GM19099 (cell line): ENCODE results near the gene GFPT2.

Experiments used
- POLR2A ChIP-seq: IDR thresholded peaks from 3 replicates; pipeline ENCODE4 v1.6.1; 2011; ENCODE audit warnings: low read depth; ENCODE audit not compliant: insufficient read length; ENCODE audit errors: extremely low read depth

Gene GFPT2

DNA sequence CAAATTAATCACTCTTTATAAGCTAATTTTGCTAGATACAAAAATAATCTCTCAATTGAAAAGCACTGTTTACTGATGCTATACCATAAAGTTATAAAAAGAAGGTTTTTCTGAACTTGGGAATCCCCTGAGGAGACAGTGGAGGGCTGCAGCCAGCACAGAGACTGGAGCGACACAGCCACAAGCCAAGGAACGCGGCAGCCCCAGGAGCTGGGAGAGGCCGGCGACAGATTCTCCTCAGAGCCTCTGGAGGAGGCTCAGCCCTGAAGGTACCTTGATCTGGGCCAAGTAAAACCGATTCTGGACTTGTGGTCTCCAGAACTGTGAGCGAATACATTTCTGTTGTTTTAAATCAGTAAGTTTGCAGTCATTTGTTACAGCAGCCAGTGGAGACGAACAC, 3.7 kb downstream of the GFPT2 start:
- no peak for TF ChIP-seq POLR2A

DNA sequence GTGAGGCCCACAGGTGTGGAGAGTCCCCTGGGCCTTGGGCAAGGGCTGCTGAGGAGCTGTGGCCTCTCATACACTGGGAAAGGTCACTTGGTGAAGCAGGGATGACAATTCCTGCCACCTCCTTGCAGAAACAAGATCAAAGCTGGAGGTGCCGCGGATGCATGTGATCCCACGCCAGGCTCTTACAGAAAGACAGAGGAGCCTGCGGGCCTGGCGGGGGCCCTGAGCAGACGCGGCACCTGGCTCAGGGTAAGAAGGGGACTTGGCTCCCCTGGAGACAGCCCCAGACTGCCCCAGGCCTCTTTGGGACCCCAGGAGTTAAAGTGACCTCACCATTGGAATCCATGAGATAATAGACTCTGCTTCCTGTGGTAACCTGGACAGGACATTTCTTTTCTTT, 4.8 kb downstream of the GFPT2 start:
- TF ChIP-seq POLR2A: no peak

DNA sequence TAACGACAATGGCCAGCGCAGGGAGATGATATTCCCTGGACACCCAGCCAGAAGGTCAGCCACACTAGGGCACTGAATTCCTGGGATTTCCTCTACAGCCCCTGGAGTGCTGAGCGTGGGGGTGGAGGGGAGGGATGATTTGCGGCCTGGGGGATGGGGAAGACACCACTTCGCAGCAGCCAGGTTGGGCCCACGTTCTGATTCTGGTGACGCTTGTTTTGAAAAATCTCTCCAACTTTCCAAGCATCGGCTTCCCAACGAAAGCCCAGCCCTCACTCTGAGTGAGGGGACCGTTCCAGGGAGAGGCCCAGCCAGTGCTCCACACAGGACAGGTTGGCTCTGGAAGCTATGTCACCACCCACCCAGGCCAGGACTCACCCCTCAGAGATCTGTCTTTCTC, 5.4 kb downstream of the GFPT2 start:
- no peak for TF ChIP-seq POLR2A

DNA sequence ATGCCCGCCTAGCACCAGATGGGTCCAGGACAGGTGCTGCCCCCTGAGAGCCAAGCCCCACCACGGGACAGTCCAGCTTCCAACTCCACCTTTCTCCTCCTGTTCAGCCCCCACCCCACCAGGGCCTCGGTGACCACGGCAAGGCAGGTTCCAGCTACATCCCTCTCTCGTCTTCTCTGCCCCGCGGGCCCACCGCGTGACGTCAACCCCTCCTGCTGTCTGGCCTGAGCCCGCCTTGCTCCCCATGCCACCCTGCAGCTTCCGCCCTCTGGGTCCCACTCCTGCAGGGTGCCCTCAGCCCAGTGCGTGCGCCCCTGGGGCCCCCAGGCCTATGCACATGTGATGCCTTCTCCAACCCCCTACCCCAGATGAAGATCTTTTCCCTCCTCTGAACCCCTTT, 6.8 kb downstream of the GFPT2 start:
- no peak for TF ChIP-seq POLR2A

DNA sequence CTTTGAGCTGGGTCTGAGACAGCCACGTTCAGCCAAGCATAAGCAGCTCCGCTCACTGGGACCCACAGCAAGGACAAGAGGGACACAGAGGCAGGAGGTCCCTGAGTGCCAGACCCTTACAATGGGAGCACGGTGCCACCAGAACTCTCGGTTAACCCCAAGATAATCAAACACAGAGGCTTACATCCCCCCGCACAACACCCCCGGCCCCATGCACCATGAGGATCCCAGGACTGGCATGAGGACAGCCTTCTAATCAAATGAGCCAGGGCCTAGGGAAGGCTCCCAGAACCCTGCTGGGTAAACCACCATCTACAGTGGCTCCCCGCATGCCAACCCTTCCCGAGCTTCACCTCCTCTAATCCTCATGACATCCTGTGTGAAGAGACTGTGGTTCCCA, 7.4 kb downstream of the GFPT2 start:
- TF ChIP-seq POLR2A: no peak

DNA sequence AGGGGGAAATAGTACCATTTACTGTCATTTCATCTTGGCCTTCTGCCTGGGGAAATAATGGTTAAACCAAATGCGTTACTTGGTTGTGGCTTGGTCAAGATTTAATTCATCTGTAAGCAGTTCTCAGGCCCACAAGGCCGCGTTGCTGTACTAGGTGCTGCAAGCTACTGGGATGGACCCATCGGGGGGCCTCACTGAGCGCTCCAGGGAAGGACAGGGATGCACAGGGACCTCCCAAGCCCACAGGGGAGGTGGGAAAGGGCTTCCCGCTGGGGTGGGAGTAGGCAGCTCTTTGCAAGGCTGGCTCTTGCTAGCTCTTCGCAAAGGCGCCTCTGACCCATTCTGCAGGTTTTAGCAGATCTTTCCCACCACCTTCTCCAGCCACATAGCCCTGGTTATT, 8.0 kb downstream of the GFPT2 start:
- no peak for TF ChIP-seq POLR2A

DNA sequence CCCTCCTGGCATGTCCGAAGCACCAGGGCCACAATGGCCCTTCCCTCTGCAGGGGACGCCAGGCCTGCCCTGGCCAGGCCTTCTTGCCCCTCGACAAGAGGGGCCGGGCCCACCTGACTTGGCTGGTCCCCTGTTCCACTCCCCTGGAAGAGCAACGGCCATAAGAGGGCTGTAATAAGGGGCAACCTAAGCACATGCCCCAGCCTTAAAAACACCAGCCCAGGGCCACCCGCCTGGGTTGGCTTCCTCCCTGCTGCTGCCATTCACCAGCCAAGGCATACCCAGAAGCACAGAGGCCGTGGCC, 8.5 kb downstream of the GFPT2 start:
- TF ChIP-seq POLR2A: no peak

DNA sequence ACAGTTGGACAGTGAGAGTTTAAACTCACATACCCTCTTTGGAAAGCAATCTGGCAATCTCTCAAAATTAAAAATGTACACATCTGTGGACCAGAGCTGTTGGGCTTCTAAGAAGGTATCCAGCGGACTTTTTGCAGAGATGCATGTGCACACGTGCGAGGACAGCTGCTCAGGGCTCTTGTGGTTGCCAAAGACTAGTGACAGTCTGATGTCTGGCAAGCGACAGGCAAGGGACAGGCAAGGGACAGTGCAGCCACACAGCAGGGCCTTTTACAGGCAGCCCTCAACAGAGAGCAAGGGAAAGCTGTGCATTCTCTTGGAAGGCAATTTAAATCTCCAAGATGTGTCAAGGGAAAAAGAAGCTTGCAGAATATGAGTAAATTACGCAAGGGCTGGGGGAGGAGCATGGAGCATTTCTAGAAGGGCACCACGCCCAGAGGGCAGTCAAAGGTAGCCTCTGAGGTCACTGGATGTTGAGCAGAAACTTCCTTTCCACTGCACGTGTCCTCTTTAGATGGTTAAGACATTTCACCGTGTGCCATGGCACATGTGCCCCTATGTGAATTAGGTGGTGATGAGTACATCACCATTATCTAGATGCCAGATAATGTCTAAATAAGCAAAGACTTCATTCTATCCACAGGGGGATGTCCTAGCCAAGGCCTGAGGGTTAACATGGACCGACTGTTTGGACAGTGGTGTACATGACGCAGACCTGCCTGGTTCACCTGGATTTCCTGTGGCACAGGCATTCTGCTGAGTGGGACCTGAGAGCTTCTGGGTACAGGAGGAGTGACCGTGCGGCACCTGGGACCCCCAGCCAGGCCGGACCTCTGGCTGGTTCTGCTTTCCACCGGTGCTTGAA, 9.1 kb downstream of the GFPT2 start:
- TF ChIP-seq POLR2A: no peak

DNA sequence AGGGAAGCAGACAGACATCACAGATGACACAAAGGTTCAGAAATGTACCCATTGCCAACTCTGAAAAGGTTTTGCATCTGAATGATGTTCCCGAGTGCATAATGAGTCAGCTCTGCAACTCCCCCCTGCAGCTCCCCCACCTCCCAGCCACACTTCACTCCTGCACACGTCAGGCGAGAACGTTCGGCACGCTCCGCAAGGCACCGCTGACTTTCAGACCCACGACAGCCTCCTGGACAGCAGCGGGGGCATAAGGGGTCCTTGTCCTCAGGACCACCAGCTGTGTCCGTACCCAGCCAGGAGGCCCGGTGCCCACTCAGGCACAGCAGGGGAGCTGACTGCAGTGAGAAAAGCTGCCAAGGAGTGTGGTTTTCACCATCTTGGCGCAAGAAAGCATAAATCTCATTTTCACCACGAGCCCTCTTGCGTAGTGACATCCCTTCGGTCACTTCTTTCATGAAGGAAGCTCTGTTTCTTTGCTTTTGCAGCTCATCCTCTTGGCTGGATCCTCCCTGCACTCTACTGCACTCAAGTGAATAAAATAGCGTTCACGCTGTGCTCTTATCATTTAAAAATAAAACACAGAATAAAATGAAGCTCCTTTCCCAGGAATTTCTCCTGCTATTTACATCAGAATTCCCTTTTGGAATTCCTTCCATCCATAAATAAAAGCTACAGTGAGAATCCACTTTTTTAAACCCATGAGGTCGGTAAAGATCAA, 9.9 kb downstream of the GFPT2 start:
- TF ChIP-seq POLR2A: no peak

DNA sequence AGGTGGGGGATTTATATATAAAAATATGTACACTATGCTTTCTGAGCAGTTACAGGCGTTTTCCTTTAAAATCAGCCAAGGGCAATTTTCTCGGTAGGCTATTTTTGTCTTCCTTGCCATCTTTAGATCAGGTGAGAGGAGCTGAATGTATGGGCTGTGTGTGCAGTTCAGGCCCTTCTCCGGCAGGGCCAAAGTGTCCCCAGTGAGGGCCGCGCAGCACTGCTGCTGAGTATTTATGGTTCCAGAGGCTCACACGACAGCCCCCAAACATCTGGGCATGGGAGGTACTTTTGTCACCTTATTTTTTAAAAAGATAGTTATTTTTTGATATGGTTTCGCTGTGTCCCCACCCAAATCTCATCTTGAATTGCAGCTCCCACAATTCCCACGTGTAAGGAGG, 11.5 kb downstream of the GFPT2 start:
- no peak for TF ChIP-seq POLR2A

DNA sequence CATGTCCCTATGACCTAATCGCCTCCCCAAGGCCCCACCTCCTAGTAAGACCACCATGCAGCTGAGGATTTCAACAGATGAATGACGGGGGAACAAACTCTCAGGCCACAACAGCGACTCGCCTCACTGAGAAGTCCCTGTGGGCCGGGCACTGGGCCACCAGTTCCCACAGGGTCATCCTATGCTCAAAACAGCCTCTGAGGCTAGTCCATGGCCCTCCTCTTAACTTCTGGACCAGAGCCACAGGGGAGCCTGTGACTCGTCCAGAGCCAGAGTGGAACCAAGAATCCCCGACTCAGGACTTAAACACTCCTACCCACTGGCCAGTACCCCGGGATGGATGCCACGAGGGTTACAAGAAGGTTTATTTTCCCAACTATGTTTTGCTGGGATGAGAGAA, 12.3 kb downstream of the GFPT2 start:
- no peak for TF ChIP-seq POLR2A

DNA sequence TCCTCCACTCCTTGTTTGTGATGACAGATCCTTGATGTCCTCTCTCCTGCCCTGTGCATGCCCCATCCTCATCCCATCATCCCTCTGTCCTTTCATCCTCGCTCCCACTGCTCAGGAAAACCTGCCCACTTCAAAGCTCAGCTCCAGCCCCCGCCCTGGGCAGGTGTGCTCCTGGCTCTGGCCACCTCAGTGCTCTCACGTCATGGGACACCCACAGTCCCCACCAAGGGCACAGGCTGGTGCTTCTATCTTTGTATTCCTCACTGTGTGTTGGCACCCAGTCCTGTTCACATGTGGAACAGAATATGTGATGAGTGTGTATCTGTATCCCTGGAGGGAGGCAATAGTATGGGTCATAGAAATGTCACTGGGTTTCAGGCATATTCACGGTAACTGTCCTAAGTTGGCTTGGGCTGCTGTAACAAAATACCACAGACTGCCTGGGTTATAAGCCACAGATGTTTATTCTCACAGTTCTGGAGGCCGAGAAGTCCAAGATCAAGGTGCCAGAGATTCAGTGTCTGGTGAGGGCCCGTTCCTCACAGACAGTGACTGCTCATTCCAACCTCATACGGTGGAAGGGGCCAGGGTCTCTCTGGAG, 13.5 kb downstream of the GFPT2 start:
- no peak for TF ChIP-seq POLR2A

DNA sequence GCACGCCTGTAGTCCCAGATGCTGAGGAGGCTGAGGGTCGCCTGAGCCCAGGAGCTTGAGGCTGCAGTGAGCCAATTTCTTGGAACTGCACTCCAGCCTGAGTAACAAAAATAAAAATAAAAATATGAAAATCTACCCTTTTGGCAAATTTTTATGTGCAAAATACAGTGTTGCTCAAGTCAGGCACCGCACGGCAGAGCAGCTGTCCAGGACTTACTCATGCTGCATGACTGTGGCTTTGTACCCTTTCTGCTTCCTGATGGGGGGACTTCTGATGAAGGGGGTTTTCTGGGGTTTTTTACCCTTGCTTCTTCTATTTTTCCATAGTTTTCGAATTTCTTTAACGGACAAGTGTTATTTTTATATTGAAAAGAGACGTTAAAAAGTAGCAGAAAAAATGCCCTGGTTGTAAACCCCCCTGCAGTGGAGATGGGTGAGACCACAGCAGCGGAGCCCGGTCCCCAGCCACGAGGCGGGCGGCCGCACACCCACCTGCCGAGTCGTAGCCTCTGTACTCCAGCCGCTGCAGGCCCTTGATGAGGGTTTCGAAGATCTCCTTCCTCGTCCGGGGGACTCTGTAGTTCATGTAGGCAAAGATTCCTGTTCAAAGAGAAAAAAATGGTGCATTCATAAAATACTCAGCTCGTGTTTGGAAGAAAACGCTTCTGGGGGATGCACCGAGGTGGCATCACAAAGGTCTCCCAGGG, 15.0 kb downstream of the GFPT2 start:
- TF ChIP-seq POLR2A: no peak

DNA sequence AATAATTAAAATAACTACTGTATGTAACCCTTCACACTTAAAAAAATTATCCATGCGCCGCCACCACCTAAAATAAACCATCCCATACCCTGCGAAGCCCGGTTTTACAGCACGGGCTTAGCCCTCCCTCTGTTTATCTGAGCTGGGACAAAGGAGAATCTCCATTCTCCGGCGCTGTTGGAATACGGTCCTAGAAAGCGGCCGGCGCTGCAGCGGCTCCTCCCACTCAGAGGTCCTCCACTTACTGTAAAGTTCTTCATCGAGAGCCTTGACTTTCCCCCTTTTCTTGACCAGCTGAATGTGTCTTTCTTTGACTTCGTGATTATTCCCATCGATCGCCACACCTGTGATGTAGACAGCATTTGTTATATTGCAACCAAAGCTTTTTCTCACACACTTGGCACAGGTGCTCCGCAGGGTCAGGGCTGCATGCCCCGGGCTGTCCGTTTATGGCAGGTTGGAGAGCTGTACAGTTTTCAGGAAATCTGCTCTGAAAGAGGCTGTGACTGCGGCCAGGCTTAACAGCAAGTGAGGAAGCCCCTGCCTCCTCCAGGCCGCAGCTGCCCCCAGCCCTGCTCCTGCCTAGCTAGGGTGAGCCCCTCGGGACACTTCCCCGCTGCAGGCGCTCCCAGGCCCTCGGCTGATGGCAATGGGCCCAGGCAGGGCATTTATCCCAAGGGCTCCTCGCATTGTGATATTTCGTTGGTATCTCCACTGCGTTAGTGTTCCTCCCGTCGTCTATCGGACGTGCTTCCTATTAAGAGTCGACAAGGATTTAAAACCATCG, 16.7 kb downstream of the GFPT2 start:
- no peak for TF ChIP-seq POLR2A
